Calu3 (cell line): ENCODE measurements around the gene DRC1. TPM values are rescaled to one million over a fixed set of nuclear protein-coding genes. Genes with fewer than 3 reads are reported as not detected.

Source experiments
- BruUV-seq: library from RNA; stranded (reverse); fragments of 400-500 nt; replicated peaks from 2 replicates; lab custom pipeline; 2021; lab: Mats Ljungman, UMichigan
- CTCF ChIA-PET: fragments of 300-600 bp; sonication (Branson Sonifier 250); formaldehyde crosslinking; loops from one replicate; lab custom pipeline; 2022; ENCODE audit warnings: antibody characterized with exemption; lab: Charles Lee
- DNase-seq: peaks from one replicate; pipeline ENCODE4 v3.0.0; 2022
- H3K27ac Mint-ChIP-seq: one replicate; pipeline ENCODE4 v1.8.0; 2022; ENCODE audit warnings: mixed read lengths; ENCODE audit not compliant: unreplicated experiment
- H3K27me3 Mint-ChIP-seq: one replicate; pipeline ENCODE4 v1.8.0; 2022; ENCODE audit warnings: mixed read lengths; ENCODE audit not compliant: unreplicated experiment
- H3K36me3 Mint-ChIP-seq: one replicate; pipeline ENCODE4 v1.8.0; 2022; ENCODE audit warnings: mild to moderate bottlenecking, moderate library complexity, mixed read lengths; ENCODE audit not compliant: insufficient read depth, unreplicated experiment
- H3K4me1 Mint-ChIP-seq: one replicate; pipeline ENCODE4 v1.8.0; 2022; ENCODE audit warnings: mild to moderate bottlenecking, low read depth, mixed read lengths; ENCODE audit not compliant: unreplicated experiment
- H3K4me3 Mint-ChIP-seq: one replicate; pipeline ENCODE4 v1.8.0; 2022; ENCODE audit warnings: mild to moderate bottlenecking, low read depth, moderate library complexity, mixed read lengths; ENCODE audit not compliant: unreplicated experiment
- H3K9me3 Mint-ChIP-seq: one replicate; pipeline ENCODE4 v1.8.0; 2022; ENCODE audit warnings: low read depth, mixed read lengths; ENCODE audit not compliant: unreplicated experiment
- CTCF ChIP-seq: fragments of 200-600 bp; IDR thresholded peaks from one replicate; pipeline ENCODE4 v1.8.0; 2022; ENCODE audit warnings: antibody characterized with exemption; ENCODE audit not compliant: unreplicated experiment
- intact Hi-C: fragments of 100-400 bp; cut with micrococcal nuclease; formaldehyde crosslinking; loops from one replicate; pipeline ENCODE4 v1.10.0; 2022; ENCODE audit not compliant: unreplicated experiment
- total RNA-seq: library from RNA; stranded (reverse); gene quantifications from 2 replicates; pipeline ENCODE4 v1.2.3, GENCODE V29; 2022

DRC1 gene
- total RNA-seq, 1 experiment from 2014 or later = not detected

GRCh38 chr2:26409785-26410184 is 8.1 kb downstream of the DRC1 start:
- Mint-ChIP-seq H3K27ac (no peak overlapping the region), H3K4me3 (no peak overlapping the region), H3K27me3 (peaks cover 15% of the 10 kb centered on the region), H3K9me3 (no peaks in the 10 kb centered on the region), H3K36me3 (peaks cover 5% of the 10 kb centered on the region), H3K4me1 (peaks cover 10% of the 10 kb centered on the region)
- no peak for DNase-seq
- no peak for TF ChIP-seq CTCF
- intact Hi-C loops = no loop called here
- BruUV-seq = no TSS peak
- CTCF ChIA-PET = no interaction called here

- no peak for TF ChIP-seq CTCF
- CTCF ChIA-PET = no interaction called here
- Mint-ChIP-seq H3K27ac (no peak overlapping the region), H3K9me3 (no peaks in the 10 kb centered on the region), H3K4me1 (peaks cover 10% of the 10 kb centered on the region), H3K4me3 (no peak overlapping the region), H3K27me3 (peaks cover 15% of the 10 kb centered on the region), H3K36me3 (peaks cover 5% of the 10 kb centered on the region)
- BruUV-seq = no TSS peak
- intact Hi-C loops = no loop called here
- DNase-seq = no peak
Observed at GRCh38 chr2:26410764-26411243, 9.1 kb downstream of the DRC1 start.

GRCh38 chr2:26411419-26411818 is 9.7 kb downstream of the DRC1 start:
- no TSS peak for BruUV-seq
- peaks cover 15% of the 10 kb centered on the region for H3K27me3 Mint-ChIP-seq
- DNase-seq = no peak
- CTCF ChIA-PET = no interaction called here
- no peaks in the 10 kb centered on the region for H3K9me3 Mint-ChIP-seq
- intact Hi-C loops = no loop called here
- peaks cover 5% of the 10 kb centered on the region for H3K36me3 Mint-ChIP-seq
- H3K4me3 Mint-ChIP-seq = peak overlapping the region; percentile 61
- H3K4me1 Mint-ChIP-seq = peaks cover 10% of the 10 kb centered on the region
- no peak for TF ChIP-seq CTCF
- H3K27ac Mint-ChIP-seq = peak overlapping the region; percentile 61

- no TSS peak for BruUV-seq
- H3K36me3 Mint-ChIP-seq = peaks cover 5% of the 10 kb centered on the region
- CTCF ChIA-PET = no interaction called here
- H3K4me1 Mint-ChIP-seq = peaks cover 10% of the 10 kb centered on the region
- no peak for TF ChIP-seq CTCF
- H3K27ac Mint-ChIP-seq = peak overlapping the region; percentile 61
- peaks cover 13% of the 10 kb centered on the region for H3K27me3 Mint-ChIP-seq
- peak; percentile 4 for DNase-seq
- no peaks in the 10 kb centered on the region for H3K9me3 Mint-ChIP-seq
- intact Hi-C loops = no loop called here
- peak overlapping the region; percentile 61 for H3K4me3 Mint-ChIP-seq
Observed at GRCh38 chr2:26412091-26412673, 10.5 kb downstream of the DRC1 start.
